ENCODE results near the gene GPR158.
A peak's percentile ranks its signal among the peaks of the same experiment; 100 is the strongest.
"Not testable (repeated sequence)": the region's sequence is repeated elsewhere in the genome, so short reads cannot be mapped to it uniquely, and the experiment has no call there.

Gene GPR158

GRCh38 chr10:25174461-25175230, at the start of gene GPR158:
GPR158 (plus strand) TSS chr10:25175001; CDS start chr10:25175421, 420 bp downstream.
- peak; percentile 94 for DNase-seq

GRCh38 chr10:25125201-25125611, 49.6 kb upstream of the GPR158 start:
- DNase-seq = no peak

- no peak for DNase-seq
Observed at GRCh38 chr10:25129592-25129991, 45.2 kb upstream of the GPR158 start.

GRCh38 chr10:25130906-25131305, 43.9 kb upstream of the GPR158 start:
- DNase-seq = no peak

GRCh38 chr10:25142116-25142864, 32.5 kb upstream of the GPR158 start:
- DNase-seq = no peak

- no peak for DNase-seq
Observed at GRCh38 chr10:25157650-25158049, 17.2 kb upstream of the GPR158 start.

- DNase-seq = no peak
Observed at GRCh38 chr10:25159591-25159990, 15.2 kb upstream of the GPR158 start.

GRCh38 chr10:25162391-25162790, 12.4 kb upstream of the GPR158 start:
- DNase-seq = no peak

- DNase-seq = not testable (repeated sequence)
Observed at GRCh38 chr10:25163464-25163863, 11.3 kb upstream of the GPR158 start.

GRCh38 chr10:25169740-25170139, 5.1 kb upstream of the GPR158 start:
- DNase-seq = no peak

- DNase-seq = no peak
Observed at GRCh38 chr10:25170627-25171026, 4.2 kb upstream of the GPR158 start.

GRCh38 chr10:25175527-25176420, 973 bp downstream of the GPR158 start:
- DNase-seq = peak; percentile 18

- DNase-seq = no peak
Observed at GRCh38 chr10:25176421-25176968, 1.7 kb downstream of the GPR158 start.

GRCh38 chr10:25177093-25177753, 2.4 kb downstream of the GPR158 start:
- DNase-seq = no peak

- no peak for DNase-seq
Observed at GRCh38 chr10:25177754-25178135, 2.9 kb downstream of the GPR158 start.

GRCh38 chr10:25178411-25178810, 3.6 kb downstream of the GPR158 start:
- no peak for DNase-seq

GRCh38 chr10:25180801-25181200, 6.0 kb downstream of the GPR158 start:
- DNase-seq = no peak

- DNase-seq = no peak
Observed at GRCh38 chr10:25182636-25183035, 7.8 kb downstream of the GPR158 start.

- DNase-seq = no peak
Observed at GRCh38 chr10:25191162-25191895, 16.5 kb downstream of the GPR158 start.

GRCh38 chr10:25198151-25198550, 23.4 kb downstream of the GPR158 start:
- DNase-seq = no peak

- DNase-seq = no peak
Observed at GRCh38 chr10:25206693-25207414, 32.1 kb downstream of the GPR158 start.

All from hematopoietic multipotent progenitor cell treated with erythropoietin and hydrocortisone succinate and interleukin-3 and kit ligand, for 4 days (in vitro differentiated cells).